Measurements from ENCODE around the gene SAMD4B. TPM values are rescaled to one million over a fixed set of nuclear protein-coding genes. Genes with fewer than 3 reads are reported as not detected.

Gene SAMD4B
- total RNA-seq, 1 experiment from 2014 or later: 164 TPM

GRCh38 chr19:39428283-39429112, 86.3 kb downstream of the SAMD4B start:
- peaks cover 23% of the 10 kb centered on the region for H3K36me3 Mint-ChIP-seq
- H3K9me3 Mint-ChIP-seq: no peaks in the 10 kb centered on the region
- DNase-seq (ENCODE audit: low spot score): peak; percentile 93
- ChIA-PET POLR2A (interaction anchor here (0.6 to 2.2 kb wide), 14 partner anchors 9 to 52 kb away, joined by 3 to 16 read pairs (median 5); partner anchors contain the start of genes MED29, PAF1, PLEKHG2 and SUPT5H), CTCF (interaction anchor here (0.8 to 3.5 kb wide), 14 partner anchors 9 to 106 kb away, joined by 3 to 18 read pairs (median 4); partner anchors contain the start of genes MED29, PAF1 and PLEKHG2)
- peak overlapping the region; percentile 98 for H3K27ac Mint-ChIP-seq
- H3K4me1 Mint-ChIP-seq: peaks cover 36% of the 10 kb centered on the region
- peak; percentile 84 for ATAC-seq
- peak overlapping the region; percentile 57 for H3K4me3 Mint-ChIP-seq
- H3K27me3 Mint-ChIP-seq (ENCODE audit: low read depth): no peaks in the 10 kb centered on the region
- no peak for TF ChIP-seq NFE2L1 (CRISPR knock-in tag; IDR thresholded peaks at IDR 0.05)
- TF ChIP-seq CBFB (CRISPR knock-in tag; IDR thresholded peaks at IDR 0.05; ENCODE audit: low read depth): 0 out of 2 replicates have a peak, but pooled peaks have one; percentile 2
- peak; percentile 78; the same call in 1 of the 2 replicates for TF ChIP-seq ETV6 (CRISPR knock-in tag; IDR thresholded peaks at IDR 0.05)
- TF ChIP-seq, protein P1, sequence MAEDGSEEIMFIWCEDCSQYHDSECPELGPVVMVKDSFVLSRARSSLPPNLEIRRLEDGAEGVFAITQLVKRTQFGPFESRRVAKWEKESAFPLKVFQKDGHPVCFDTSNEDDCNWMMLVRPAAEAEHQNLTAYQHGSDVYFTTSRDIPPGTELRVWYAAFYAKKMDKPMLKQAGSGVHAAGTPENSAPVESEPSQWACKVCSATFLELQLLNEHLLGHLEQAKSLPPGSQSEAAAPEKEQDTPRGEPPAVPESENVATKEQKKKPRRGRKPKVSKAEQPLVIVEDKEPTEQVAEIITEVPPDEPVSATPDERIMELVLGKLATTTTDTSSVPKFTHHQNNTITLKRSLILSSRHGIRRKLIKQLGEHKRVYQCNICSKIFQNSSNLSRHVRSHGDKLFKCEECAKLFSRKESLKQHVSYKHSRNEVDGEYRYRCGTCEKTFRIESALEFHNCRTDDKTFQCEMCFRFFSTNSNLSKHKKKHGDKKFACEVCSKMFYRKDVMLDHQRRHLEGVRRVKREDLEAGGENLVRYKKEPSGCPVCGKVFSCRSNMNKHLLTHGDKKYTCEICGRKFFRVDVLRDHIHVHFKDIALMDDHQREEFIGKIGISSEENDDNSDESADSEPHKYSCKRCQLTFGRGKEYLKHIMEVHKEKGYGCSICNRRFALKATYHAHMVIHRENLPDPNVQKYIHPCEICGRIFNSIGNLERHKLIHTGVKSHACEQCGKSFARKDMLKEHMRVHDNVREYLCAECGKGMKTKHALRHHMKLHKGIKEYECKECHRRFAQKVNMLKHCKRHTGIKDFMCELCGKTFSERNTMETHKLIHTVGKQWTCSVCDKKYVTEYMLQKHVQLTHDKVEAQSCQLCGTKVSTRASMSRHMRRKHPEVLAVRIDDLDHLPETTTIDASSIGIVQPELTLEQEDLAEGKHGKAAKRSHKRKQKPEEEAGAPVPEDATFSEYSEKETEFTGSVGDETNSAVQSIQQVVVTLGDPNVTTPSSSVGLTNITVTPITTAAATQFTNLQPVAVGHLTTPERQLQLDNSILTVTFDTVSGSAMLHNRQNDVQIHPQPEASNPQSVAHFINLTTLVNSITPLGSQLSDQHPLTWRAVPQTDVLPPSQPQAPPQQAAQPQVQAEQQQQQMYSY (CRISPR knock-in tag; IDR thresholded peaks at IDR 0.05): peak; percentile 72; the same call in 1 of the 2 replicates
- peak; percentile 42; the same call in 1 of the 2 replicates for TF ChIP-seq FOXP1 (CRISPR knock-in tag; IDR thresholded peaks at IDR 0.05; ENCODE audit: borderline replicate concordance)
- no peak for TF ChIP-seq EMX1 (CRISPR knock-in tag; IDR thresholded peaks at IDR 0.05)
- TF ChIP-seq, protein P2, sequence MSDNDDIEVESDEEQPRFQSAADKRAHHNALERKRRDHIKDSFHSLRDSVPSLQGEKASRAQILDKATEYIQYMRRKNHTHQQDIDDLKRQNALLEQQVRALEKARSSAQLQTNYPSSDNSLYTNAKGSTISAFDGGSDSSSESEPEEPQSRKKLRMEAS (CRISPR knock-in tag; IDR thresholded peaks at IDR 0.05): peak; percentile 30; the same call in 1 of the 2 replicates
- TF ChIP-seq SP1 (CRISPR knock-in tag; conservative IDR thresholded peaks at IDR 0.05): peak; percentile 56; the same call in 1 of the 2 replicates
- peak; percentile 98 for TF ChIP-seq TEAD1 (CRISPR knock-in tag; IDR thresholded peaks at IDR 0.05)
- TF ChIP-seq ZNF423 (CRISPR knock-in tag; IDR thresholded peaks at IDR 0.05): peak; percentile 29; the same call in 1 of the 2 replicates
- peak; percentile 96 for TF ChIP-seq TEAD4 (CRISPR knock-in tag; IDR thresholded peaks at IDR 0.05)

- Mint-ChIP-seq H3K27me3 (ENCODE audit: low read depth) (no peaks in the 10 kb centered on the region), H3K36me3 (peaks cover 34% of the 10 kb centered on the region), H3K27ac (peak overlapping the region; percentile 95), H3K9me3 (no peaks in the 10 kb centered on the region), H3K4me1 (peaks cover 51% of the 10 kb centered on the region), H3K4me3 (no peak overlapping the region)
- CTCF ChIA-PET: no interaction called here
- DNase-seq (ENCODE audit: low spot score) (no peak), ATAC-seq (peak; percentile 2)
- POLR2A ChIA-PET: interaction anchor here (0.6 to 0.7 kb wide), 3 partner anchors 10 to 1717 kb away, joined by 3 to 4 read pairs (median 4); partner anchors contain the start of genes MED29 and PAF1
- peak; percentile 67 for TF ChIP-seq GABPB1 (CRISPR knock-in tag; IDR thresholded peaks at IDR 0.05)
- TF ChIP-seq, protein P2 (CRISPR knock-in tag; IDR thresholded peaks at IDR 0.05): peak; percentile 70
- TF ChIP-seq SMAD4 (CRISPR knock-in tag; IDR thresholded peaks at IDR 0.05): no peak
- peak; percentile 42 for TF ChIP-seq ZNF671 (CRISPR knock-in tag; IDR thresholded peaks at IDR 0.05)
- no peak for TF ChIP-seq ZNF416 (CRISPR knock-in tag; IDR thresholded peaks at IDR 0.05)
- 0 out of 2 replicates have a peak, but pooled peaks have one; percentile 22 for TF ChIP-seq FOXP1 (CRISPR knock-in tag; IDR thresholded peaks at IDR 0.05; ENCODE audit: borderline replicate concordance)
- TF ChIP-seq KAT7 (CRISPR knock-in tag; IDR thresholded peaks at IDR 0.05; ENCODE audit: borderline replicate concordance): no peak
- no peak for TF ChIP-seq OVOL2 (CRISPR knock-in tag; IDR thresholded peaks at IDR 0.05; ENCODE audit: borderline replicate concordance)
- TF ChIP-seq ZNF219 (CRISPR knock-in tag; IDR thresholded peaks at IDR 0.05; ENCODE audit: borderline replicate concordance): no peak
- TF ChIP-seq HMGXB4 (CRISPR knock-in tag; IDR thresholded peaks at IDR 0.05): no peak
- no peak for TF ChIP-seq HMGA2 (CRISPR knock-in tag; IDR thresholded peaks at IDR 0.05)
- peak; percentile 76; the same call in 1 of the 2 replicates for TF ChIP-seq EMX1 (CRISPR knock-in tag; IDR thresholded peaks at IDR 0.05)
- TF ChIP-seq JAZF1 (CRISPR knock-in tag; IDR thresholded peaks at IDR 0.05): no peak
- peak; percentile 5 for TF ChIP-seq NFATC4 (CRISPR knock-in tag; IDR thresholded peaks at IDR 0.05)
- TF ChIP-seq ZNF317 (CRISPR knock-in tag; IDR thresholded peaks at IDR 0.05; ENCODE audit: borderline replicate concordance, low read depth): no peak
- TF ChIP-seq SOX15 (CRISPR knock-in tag; IDR thresholded peaks at IDR 0.05): no peak
- 0 out of 2 replicates have a peak, but pooled peaks have one; percentile 21 for TF ChIP-seq NFYB (CRISPR knock-in tag; conservative IDR thresholded peaks at IDR 0.05; ENCODE audit: low read depth)
These were observed 88.7 kb downstream of the SAMD4B start for GRCh38 chr19:39430675-39431593.

All from WTC11 (cell line).